ENCODE results near the gene LDB2.

DNA sequence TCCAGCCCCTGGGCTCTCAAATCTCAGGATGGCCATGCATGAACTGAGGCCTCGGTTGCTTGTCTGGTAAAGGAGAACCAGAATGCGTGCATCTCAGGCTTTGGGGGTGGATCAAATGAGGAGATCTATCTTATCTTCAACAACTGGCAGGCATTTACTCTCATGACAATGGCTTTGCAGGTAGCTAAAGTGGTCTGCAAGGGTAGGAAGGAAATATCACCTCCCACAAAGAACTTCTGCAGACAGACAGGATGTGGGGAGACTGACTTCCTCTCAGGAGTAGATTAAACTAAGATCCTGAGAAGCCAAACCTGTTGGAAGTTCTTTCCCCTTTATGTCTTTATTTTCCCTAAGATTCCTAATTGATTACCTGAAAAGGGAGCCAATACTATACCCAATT lies 7.8 kb downstream of the LDB2 start:
- TF ChIP-seq POLR2A (IDR thresholded peaks at IDR 0.05) = no peak
- TF ChIP-seq, protein P1, sequence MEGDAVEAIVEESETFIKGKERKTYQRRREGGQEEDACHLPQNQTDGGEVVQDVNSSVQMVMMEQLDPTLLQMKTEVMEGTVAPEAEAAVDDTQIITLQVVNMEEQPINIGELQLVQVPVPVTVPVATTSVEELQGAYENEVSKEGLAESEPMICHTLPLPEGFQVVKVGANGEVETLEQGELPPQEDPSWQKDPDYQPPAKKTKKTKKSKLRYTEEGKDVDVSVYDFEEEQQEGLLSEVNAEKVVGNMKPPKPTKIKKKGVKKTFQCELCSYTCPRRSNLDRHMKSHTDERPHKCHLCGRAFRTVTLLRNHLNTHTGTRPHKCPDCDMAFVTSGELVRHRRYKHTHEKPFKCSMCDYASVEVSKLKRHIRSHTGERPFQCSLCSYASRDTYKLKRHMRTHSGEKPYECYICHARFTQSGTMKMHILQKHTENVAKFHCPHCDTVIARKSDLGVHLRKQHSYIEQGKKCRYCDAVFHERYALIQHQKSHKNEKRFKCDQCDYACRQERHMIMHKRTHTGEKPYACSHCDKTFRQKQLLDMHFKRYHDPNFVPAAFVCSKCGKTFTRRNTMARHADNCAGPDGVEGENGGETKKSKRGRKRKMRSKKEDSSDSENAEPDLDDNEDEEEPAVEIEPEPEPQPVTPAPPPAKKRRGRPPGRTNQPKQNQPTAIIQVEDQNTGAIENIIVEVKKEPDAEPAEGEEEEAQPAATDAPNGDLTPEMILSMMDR (IDR thresholded peaks at IDR 0.05) = no peak
